ENCODE measurements around the gene ELFN2.

The ELFN2 gene

DNA sequence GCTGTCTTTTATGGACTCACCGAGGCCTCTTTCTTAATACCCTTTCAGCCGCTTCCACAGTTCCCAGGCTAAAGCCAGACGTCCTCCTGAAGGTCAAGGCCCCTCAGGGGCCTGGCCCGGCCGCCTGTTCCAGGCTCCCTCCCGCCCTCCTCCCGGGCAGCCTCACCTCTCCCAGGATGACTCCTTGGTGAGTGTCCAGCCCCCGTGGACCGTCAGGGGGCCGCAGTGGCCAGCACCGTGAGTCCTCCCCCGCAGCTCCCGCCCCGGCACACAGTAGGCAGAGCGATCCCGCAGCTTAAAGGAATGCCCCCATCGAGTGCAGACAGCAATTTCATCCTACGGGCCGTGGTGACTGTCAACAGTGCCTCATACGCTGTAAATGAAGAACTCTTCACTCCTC, 32.9 kb downstream of the ELFN2 start:
- no peak for DNase-seq (ENCODE audit: low spot score)
- Histone ChIP-seq H3K4me3 (no peak overlapping the region), H3K27ac (no peak overlapping the region)
- TF ChIP-seq, protein P1, sequence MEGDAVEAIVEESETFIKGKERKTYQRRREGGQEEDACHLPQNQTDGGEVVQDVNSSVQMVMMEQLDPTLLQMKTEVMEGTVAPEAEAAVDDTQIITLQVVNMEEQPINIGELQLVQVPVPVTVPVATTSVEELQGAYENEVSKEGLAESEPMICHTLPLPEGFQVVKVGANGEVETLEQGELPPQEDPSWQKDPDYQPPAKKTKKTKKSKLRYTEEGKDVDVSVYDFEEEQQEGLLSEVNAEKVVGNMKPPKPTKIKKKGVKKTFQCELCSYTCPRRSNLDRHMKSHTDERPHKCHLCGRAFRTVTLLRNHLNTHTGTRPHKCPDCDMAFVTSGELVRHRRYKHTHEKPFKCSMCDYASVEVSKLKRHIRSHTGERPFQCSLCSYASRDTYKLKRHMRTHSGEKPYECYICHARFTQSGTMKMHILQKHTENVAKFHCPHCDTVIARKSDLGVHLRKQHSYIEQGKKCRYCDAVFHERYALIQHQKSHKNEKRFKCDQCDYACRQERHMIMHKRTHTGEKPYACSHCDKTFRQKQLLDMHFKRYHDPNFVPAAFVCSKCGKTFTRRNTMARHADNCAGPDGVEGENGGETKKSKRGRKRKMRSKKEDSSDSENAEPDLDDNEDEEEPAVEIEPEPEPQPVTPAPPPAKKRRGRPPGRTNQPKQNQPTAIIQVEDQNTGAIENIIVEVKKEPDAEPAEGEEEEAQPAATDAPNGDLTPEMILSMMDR (IDR thresholded peaks at IDR 0.05), result no peak

DNA sequence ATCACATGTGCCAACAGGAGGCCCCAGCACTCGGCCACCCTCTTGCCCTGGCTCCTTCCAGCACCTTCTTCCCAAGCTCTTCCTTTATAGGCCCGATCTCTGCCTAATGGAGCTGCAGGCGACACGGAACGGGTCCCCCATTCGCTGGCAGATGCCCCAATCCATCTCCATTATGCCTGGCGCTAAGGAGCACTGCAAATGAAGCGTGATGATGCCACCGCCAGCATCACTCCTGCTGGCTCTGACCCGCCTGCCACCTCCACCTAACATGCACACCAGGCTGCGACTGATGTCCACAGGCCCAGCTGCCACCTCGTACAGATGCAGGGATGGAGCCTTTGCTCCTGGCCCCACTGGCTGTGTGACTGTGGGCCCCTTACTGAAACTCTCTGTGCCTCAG, 33.5 kb downstream of the ELFN2 start:
- Histone ChIP-seq H3K27ac (no peak overlapping the region), H3K4me3 (no peak overlapping the region)
- TF ChIP-seq, protein P1 (IDR thresholded peaks at IDR 0.05), result no peak
- no peak for DNase-seq (ENCODE audit: low spot score)

DNA sequence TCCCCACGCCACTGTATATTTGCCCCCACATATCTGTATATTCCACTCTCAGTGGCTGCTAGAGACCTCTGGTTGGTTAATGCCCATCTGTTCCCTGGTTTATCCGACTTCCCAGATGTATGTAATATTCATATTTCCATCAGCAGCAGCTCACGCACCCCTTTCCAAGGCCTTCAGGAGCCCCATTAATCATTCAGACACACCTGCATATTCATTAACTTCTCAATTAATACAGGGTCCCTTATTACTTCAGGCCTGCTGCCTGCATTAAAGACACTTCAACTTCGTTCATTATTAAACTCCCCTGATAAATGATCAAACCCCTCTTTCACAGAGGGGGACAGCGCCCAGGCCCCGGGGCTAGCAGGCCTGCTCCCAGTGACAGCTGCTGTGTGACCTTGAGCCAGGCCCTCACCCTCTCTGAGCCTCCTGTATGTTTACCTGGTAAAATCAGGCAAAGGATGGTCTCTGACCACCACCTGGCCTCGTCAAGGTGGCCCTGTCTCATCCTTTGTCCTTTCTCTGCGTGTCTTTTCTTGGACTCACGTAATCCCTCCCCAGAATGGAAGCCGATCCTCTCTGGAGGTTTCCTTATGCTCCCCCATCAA, 34.5 kb downstream of the ELFN2 start:
- DNase-seq (ENCODE audit: low spot score), result no peak
- no peak overlapping the region for H3K4me3 ChIP-seq
- TF ChIP-seq, protein P1 (IDR thresholded peaks at IDR 0.05), result no peak
- no peak overlapping the region for H3K27ac ChIP-seq

DNA sequence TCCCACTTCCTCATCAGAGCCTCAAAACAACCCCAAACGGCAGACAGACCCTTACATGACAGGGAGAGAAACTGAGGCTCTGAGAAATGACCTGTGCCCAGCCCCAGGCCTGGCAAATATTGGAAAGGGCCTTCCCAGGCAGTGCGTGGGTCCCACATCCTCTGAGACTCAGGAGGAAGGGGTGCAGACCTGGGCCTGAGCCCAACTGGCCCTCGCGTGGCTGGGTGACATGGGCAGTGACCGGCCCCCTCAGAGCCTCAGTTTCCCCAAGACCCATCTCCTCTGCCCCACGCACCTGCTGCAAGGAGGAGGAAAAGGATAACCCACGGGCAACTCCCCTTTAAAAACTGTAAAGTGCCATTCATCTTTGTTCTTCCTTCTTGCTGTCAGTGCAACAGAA, 35.6 kb downstream of the ELFN2 start:
- no peak for DNase-seq (ENCODE audit: low spot score)
- Histone ChIP-seq H3K4me3 (no peak overlapping the region), H3K27ac (no peak overlapping the region)
- TF ChIP-seq, protein P1 (IDR thresholded peaks at IDR 0.05), result no peak

DNA sequence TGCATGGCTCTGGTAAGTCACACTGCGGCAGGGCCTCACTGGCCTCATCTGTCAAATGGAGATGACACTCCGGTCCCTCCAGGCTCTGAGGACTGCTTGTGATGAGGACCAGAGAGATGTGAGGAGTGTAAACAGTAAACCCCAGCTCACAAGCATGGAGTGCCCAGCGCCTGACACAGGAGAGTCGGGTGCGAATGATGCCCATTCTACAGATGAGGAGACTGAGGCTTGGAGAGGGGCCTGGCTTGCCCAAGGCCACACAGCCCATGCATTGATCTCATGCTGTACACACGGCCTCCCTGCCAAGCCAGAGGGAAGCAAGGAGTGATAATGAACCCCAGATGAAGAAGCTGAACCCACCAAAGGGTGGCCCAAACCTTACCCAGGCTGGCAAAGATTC, 37.2 kb downstream of the ELFN2 start:
- TF ChIP-seq, protein P1 (IDR thresholded peaks at IDR 0.05), result no peak
- H3K4me3 ChIP-seq, result no peak overlapping the region
- DNase-seq (ENCODE audit: low spot score), result no peak
- H3K27ac ChIP-seq, result no peak overlapping the region

DNA sequence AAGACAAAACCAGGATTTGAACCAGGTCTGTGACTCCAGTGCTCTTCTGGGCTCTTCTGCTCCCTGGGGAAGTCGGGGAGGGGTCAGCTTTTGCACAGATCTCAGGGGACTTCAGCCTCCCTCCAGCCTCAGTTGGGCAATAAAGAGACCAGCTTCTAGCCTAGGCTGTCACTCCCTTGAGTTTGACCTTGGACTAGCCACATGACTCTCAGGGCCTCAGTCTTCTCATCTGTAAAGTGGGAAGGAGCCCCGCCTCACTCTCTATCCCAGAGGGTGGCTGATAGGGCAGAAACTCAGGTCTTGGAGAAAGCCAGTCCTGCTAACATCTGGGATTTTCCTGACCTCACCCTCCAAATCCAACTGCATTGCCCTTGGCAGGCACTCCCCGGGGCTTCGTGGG, 38.7 kb downstream of the ELFN2 start:
- H3K4me3 ChIP-seq, result no peak overlapping the region
- TF ChIP-seq, protein P1 (IDR thresholded peaks at IDR 0.05), result no peak
- DNase-seq (ENCODE audit: low spot score), result no peak
- no peak overlapping the region for H3K27ac ChIP-seq

DNA sequence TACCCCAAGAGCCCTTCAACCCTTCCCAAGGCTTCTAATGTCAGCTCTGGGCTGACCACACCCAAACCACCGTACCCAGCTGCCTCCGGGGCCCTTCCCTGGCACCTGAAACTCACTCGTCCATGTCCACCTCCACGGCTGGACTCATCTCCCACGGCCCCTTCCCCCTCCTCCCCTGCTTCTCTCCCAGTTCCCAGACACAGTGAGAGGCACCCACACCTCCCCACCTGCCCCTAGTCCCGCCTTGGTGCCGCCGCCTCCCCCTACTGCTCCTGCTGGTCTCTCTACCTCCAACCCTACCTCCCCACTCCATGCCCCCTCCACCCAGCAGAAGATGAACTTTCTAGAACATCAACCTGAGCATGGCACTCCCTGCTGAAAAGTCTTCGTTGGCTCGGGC, 39.5 kb downstream of the ELFN2 start:
- Histone ChIP-seq H3K27ac (no peak overlapping the region), H3K4me3 (no peak overlapping the region)
- no peak for DNase-seq (ENCODE audit: low spot score)
- TF ChIP-seq, protein P1 (IDR thresholded peaks at IDR 0.05), result no peak
